GM12878 (cell line): Measurements from ENCODE around the gene KIAA1217. TPM values are rescaled to one million over a fixed set of nuclear protein-coding genes. Genes with fewer than 3 reads are reported as not detected.

Experiments
- ATF7 ChIP-seq: fragments of 450-650 bp; IDR thresholded peaks from 2 replicates; pipeline ENCODE4 v1.6.1; 2016; ENCODE audit warnings: low read depth, mild to moderate bottlenecking
- BACH1 ChIP-seq: fragments of 450-650 bp; IDR thresholded peaks from 2 replicates; pipeline ENCODE4 v1.6.1; 2017; ENCODE audit warnings: mild to moderate bottlenecking, borderline replicate concordance
- BHLHE40 ChIP-seq, 2 experiments: fragments of 450-650 bp in 1 of 2; IDR thresholded peaks; 2 replicates each; pipeline ENCODE4 v1.6.1; 2011 to 2017; ENCODE audit warnings: low read depth in 2 of 2, borderline replicate concordance in 1 of 2, improper control_type of control experiment in 1 of 2, low read length in 1 of 2, mild to moderate bottlenecking in 1 of 2
- CBFB ChIP-seq: IDR thresholded peaks from 2 replicates; pipeline ENCODE4 v1.6.1; 2016; ENCODE audit warnings: antibody characterized with exemption, low read depth
- CEBPB ChIP-seq, 2 experiments: fragments of 150-350 bp in 1 of 2; IDR thresholded peaks; 2 replicates each; pipeline ENCODE4 v1.6.1; 2012 to 2014; ENCODE audit warnings: low read depth in 2 of 2, low read length in 2 of 2, borderline replicate concordance in 1 of 2, inconsistent platforms in 1 of 2
- DPF2 ChIP-seq: fragments of 450-650 bp; IDR thresholded peaks from 2 replicates; pipeline ENCODE4 v1.6.1; 2017; ENCODE audit warnings: mild to moderate bottlenecking
- EZH2 ChIP-seq: IDR thresholded peaks from 2 replicates; pipeline ENCODE4 v1.6.1; 2012; ENCODE audit warnings: low read depth, mild to moderate bottlenecking, control low read depth, inconsistent platforms, low read length, borderline replicate concordance; ENCODE audit not compliant: control insufficient read depth
- JUNB ChIP-seq: IDR thresholded peaks from 2 replicates; pipeline ENCODE4 v1.6.1; 2016; ENCODE audit warnings: antibody characterized with exemption, mild to moderate bottlenecking
- KAT2A ChIP-seq: conservative IDR thresholded peaks from 2 replicates; pipeline ENCODE4 v1.6.1; 2011; ENCODE audit warnings: low read depth, low read length; ENCODE audit not compliant: control insufficient read depth
- MTA3 ChIP-seq: IDR thresholded peaks from 2 replicates; pipeline ENCODE4 v1.6.1; 2012; ENCODE audit warnings: low read length, inconsistent platforms, borderline replicate concordance
- MYB ChIP-seq: fragments of 150-350 bp; IDR thresholded peaks from 2 replicates; pipeline ENCODE4 v1.6.1; 2014; ENCODE audit warnings: mild to moderate bottlenecking, low read depth, low read length, borderline replicate concordance
- NRF1 ChIP-seq: conservative IDR thresholded peaks from 2 replicates; pipeline ENCODE4 v1.6.1; 2011; ENCODE audit warnings: mild to moderate bottlenecking, low read depth, low read length, improper control_type of control experiment
- POLR2A ChIP-seq: IDR thresholded peaks from 2 replicates; pipeline ENCODE4 v1.6.1; 2011; ENCODE audit warnings: low read depth, mild to moderate bottlenecking, low read length
- SREBF1 ChIP-seq: IDR thresholded peaks from 2 replicates; pipeline ENCODE4 v1.6.1; 2012; ENCODE audit warnings: mild to moderate bottlenecking, low read length
- SUPT20H ChIP-seq: IDR thresholded peaks from 2 replicates; pipeline ENCODE4 v1.6.1; 2011; ENCODE audit warnings: low read depth, mild to moderate bottlenecking, low read length, moderate library complexity, borderline replicate concordance; ENCODE audit not compliant: control insufficient read depth
- TARDBP ChIP-seq: IDR thresholded peaks from 2 replicates; pipeline ENCODE4 v1.6.1; 2016; ENCODE audit warnings: borderline replicate concordance
- ZNF207 ChIP-seq: fragments of 450-650 bp; IDR thresholded peaks from 2 replicates; pipeline ENCODE4 v1.6.1; 2014; ENCODE audit warnings: antibody characterized with exemption, mild to moderate bottlenecking, borderline replicate concordance
- ZNF384 ChIP-seq: IDR thresholded peaks from 2 replicates; pipeline ENCODE4 v1.6.1; 2012; ENCODE audit warnings: low read depth, mild to moderate bottlenecking, low read length, improper control_type of control experiment, borderline replicate concordance
- polyA plus RNA-seq, 11 experiments: library from polyadenylated mRNA; depleted of rRNA in 4 of 11; unstranded in 6 of 11; stranded (reverse) in 5 of 11; fragments of >200 nt; fragmentation: Nextera tagmentation in 4 of 11; fragmentation: Illumina TruSeq in 1 of 11; extraction: Ambion mirVana in 4 of 11; extraction: Trizol in 1 of 11; gene quantifications; 1 replicate in 1 of 11; 2 replicates in 10 of 11; pipeline versions ENCODE4 v1.2.1 to v1.2.3, GENCODE V29; 2011 to 2016; ENCODE audit warnings: inconsistent platforms in 2 of 11, missing spikeins in 2 of 11, low read depth in 1 of 11
- total RNA-seq, 4 experiments: library from RNA; depleted of rRNA in 3 of 4; stranded (reverse); fragments of >200 nt in 3 of 4; fragmentation: Illumina TruSeq in 1 of 4; extraction: Trizol in 1 of 4; gene quantifications; 2 replicates each; pipeline versions ENCODE4 v1.2.1 to v1.2.3, GENCODE V29; 2013 to 2021
- TF ChIP-seq, protein P1 (sequence below): fragments of 450-650 bp; formaldehyde crosslinking; IDR thresholded peaks from 2 replicates; pipeline ENCODE4 v1.4.0; 2022; ENCODE audit warnings: mild to moderate bottlenecking, moderate library complexity
- TF ChIP-seq, protein P2 (sequence below): fragments of 450-650 bp; conservative IDR thresholded peaks from 2 replicates; pipeline ENCODE4 v1.6.1; 2017; ENCODE audit warnings: mild to moderate bottlenecking, moderate library complexity
- TF ChIP-seq, protein P3 (sequence below): fragments of 450-650 bp; IDR thresholded peaks from 2 replicates; pipeline ENCODE4 v1.6.1; 2018; ENCODE audit warnings: mild to moderate bottlenecking, low read depth, moderate library complexity; ENCODE audit not compliant: partially characterized antibody
- TF ChIP-seq, protein P4 (sequence below): fragments of 450-650 bp; IDR thresholded peaks from 2 replicates; pipeline ENCODE4 v1.6.1; 2017; ENCODE audit warnings: mild to moderate bottlenecking

Gene KIAA1217
- total and polyA plus RNA-seq, 10 of the 15 experiments (the other 5 are each of a cell fraction or from before 2014, with no cell fraction given) = 0.57 to 3.8 (median 2.1) TPM

DNA sequence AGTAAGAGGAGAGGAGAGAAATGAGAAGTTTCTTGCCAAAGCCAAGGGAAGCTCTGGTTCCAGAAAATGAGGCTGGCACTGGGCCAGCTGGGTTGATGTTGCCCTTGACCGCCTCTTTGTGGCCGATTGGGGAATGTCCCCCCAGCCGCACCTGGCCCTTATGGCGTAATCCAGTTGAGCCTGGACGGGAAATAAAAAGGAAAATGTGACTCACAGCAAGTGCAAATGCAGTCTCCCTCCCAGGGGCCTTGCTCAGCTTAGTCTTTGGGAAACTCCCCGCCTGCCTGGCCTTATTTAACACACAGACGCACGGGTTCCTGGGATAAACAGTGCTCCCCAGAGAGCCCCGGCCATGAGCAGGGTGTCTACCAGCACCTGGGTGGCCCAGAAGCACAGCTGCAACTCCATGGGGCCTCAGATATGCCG is 174.8 kb downstream of the KIAA1217 start (continued):
- TF ChIP-seq, protein P1, sequence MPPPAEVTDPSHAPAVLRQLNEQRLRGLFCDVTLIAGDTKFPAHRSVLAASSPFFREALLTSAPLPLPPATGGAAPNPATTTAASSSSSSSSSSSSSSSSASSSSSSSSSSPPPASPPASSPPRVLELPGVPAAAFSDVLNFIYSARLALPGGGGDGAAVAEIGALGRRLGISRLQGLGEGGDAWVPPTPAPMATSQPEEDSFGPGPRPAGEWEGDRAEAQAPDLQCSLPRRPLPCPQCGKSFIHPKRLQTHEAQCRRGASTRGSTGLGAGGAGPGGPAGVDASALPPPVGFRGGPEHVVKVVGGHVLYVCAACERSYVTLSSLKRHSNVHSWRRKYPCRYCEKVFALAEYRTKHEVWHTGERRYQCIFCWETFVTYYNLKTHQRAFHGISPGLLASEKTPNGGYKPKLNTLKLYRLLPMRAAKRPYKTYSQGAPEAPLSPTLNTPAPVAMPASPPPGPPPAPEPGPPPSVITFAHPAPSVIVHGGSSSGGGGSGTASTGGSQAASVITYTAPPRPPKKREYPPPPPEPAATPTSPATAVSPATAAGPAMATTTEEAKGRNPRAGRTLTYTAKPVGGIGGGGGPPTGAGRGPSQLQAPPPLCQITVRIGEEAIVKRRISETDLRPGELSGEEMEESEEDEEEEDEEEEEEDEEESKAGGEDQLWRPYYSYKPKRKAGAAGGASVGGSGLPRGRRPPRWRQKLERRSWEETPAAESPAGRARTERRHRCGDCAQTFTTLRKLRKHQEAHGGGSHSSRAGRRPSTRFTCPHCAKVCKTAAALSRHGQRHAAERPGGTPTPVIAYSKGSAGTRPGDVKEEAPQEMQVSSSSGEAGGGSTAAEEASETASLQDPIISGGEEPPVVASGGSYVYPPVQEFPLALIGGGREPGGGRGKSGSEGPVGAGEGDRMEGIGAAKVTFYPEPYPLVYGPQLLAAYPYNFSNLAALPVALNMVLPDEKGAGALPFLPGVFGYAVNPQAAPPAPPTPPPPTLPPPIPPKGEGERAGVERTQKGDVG (CRISPR knock-in tag) = no peak
- TF ChIP-seq NRF1 (no peak), POLR2A (no peak), MYB (no peak), SUPT20H (no peak), CEBPB (IDR thresholded peaks at IDR 0.05; ENCODE audit: borderline replicate concordance in 1 of 2, low read depth in 2 of 2, low read length in 2 of 2) (0 out of 4 replicates have a peak, but pooled peaks of 1 of the 2 experiments have one; percentile 39), ATF7 (peak; percentile 96), ZNF384 (0 out of 2 replicates have a peak, but pooled peaks have one; percentile 4), BHLHE40 (IDR thresholded peaks at IDR 0.05; ENCODE audit: borderline replicate concordance in 1 of 2, low read depth in 2 of 2, low read length in 1 of 2) (peak; percentile 87), DPF2 (peak; percentile 97), EZH2 (no peak), SREBF1 (no peak), CBFB (peak; percentile 85), BACH1 (peak; percentile 81), MTA3 (no peak), KAT2A (no peak), JUNB (peak; percentile 73), ZNF207 (peak; percentile 84; the same call in 1 of the 2 replicates), TARDBP (no peak)
- TF ChIP-seq, protein P2, sequence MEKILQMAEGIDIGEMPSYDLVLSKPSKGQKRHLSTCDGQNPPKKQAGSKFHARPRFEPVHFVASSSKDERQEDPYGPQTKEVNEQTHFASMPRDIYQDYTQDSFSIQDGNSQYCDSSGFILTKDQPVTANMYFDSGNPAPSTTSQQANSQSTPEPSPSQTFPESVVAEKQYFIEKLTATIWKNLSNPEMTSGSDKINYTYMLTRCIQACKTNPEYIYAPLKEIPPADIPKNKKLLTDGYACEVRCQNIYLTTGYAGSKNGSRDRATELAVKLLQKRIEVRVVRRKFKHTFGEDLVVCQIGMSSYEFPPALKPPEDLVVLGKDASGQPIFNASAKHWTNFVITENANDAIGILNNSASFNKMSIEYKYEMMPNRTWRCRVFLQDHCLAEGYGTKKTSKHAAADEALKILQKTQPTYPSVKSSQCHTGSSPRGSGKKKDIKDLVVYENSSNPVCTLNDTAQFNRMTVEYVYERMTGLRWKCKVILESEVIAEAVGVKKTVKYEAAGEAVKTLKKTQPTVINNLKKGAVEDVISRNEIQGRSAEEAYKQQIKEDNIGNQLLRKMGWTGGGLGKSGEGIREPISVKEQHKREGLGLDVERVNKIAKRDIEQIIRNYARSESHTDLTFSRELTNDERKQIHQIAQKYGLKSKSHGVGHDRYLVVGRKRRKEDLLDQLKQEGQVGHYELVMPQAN = no peak
- TF ChIP-seq, protein P3, sequence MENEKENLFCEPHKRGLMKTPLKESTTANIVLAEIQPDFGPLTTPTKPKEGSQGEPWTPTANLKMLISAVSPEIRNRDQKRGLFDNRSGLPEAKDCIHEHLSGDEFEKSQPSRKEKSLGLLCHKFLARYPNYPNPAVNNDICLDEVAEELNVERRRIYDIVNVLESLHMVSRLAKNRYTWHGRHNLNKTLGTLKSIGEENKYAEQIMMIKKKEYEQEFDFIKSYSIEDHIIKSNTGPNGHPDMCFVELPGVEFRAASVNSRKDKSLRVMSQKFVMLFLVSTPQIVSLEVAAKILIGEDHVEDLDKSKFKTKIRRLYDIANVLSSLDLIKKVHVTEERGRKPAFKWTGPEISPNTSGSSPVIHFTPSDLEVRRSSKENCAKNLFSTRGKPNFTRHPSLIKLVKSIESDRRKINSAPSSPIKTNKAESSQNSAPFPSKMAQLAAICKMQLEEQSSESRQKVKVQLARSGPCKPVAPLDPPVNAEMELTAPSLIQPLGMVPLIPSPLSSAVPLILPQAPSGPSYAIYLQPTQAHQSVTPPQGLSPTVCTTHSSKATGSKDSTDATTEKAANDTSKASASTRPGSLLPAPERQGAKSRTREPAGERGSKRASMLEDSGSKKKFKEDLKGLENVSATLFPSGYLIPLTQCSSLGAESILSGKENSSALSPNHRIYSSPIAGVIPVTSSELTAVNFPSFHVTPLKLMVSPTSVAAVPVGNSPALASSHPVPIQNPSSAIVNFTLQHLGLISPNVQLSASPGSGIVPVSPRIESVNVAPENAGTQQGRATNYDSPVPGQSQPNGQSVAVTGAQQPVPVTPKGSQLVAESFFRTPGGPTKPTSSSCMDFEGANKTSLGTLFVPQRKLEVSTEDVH = no peak
- TF ChIP-seq, protein P4, sequence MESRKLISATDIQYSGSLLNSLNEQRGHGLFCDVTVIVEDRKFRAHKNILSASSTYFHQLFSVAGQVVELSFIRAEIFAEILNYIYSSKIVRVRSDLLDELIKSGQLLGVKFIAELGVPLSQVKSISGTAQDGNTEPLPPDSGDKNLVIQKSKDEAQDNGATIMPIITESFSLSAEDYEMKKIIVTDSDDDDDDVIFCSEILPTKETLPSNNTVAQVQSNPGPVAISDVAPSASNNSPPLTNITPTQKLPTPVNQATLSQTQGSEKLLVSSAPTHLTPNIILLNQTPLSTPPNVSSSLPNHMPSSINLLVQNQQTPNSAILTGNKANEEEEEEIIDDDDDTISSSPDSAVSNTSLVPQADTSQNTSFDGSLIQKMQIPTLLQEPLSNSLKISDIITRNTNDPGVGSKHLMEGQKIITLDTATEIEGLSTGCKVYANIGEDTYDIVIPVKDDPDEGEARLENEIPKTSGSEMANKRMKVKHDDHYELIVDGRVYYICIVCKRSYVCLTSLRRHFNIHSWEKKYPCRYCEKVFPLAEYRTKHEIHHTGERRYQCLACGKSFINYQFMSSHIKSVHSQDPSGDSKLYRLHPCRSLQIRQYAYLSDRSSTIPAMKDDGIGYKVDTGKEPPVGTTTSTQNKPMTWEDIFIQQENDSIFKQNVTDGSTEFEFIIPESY = no peak
